NOMO-1 treated with dmso at 0.1 percent for 144 hours (cell line): Measurements from ENCODE around the gene DHX9.

Experiments
- DNase-seq: peaks from one replicate; lab custom pipeline; 2025; ENCODE audit not compliant: unreplicated experiment; lab: John Stamatoyannopoulos, UW

DHX9 gene

GRCh38 chr1:182835806-182836205, 3.3 kb upstream of the DHX9 start:
- DNase-seq: no peak

GRCh38 chr1:182841368-182841988, 2.3 kb downstream of the DHX9 start:
- DNase-seq: no peak

DNA sequence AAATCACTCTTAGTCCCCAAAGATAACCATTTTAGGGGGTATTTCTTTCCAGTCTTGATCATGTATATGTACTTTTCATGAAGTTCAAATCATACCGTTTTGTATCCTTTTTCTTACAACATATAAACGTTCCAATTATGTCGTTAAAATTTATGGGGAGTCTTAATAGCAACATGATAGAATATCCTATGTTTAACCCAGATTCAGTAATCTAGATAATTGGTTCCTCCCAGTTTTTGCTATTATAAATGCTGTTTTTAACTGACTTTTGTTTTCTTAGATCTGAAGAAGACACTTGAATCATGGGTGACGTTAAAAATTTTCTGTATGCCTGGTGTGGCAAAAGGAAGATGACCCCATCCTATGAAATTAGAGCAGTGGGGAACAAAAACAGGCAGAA, 3.1 kb downstream of the DHX9 start:
- no peak for DNase-seq

DNA sequence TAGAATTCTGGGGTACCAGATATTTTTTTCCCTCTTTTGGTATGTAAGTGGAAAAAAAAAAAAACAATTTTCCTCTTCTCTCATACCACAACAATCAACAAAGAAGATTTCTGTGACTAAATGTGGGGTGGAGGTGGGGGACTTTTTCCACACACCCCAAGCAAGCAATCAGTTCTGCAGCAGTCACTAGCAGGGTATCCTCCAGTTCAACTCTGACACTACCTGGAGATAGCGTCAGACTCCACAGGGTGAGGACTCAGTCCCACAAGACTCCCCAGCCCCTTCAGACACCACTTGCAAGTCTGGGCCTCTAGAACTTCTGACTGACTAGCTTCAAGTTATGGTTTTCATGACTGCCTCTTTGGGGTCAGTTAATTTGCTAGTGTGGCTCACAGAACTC, 6.2 kb downstream of the DHX9 start:
- no peak for DNase-seq

- DNase-seq: no peak
Observed at GRCh38 chr1:182845894-182846293, 6.7 kb downstream of the DHX9 start.

GRCh38 chr1:182847105-182847504, 8.0 kb downstream of the DHX9 start:
- DNase-seq: no peak

DNA sequence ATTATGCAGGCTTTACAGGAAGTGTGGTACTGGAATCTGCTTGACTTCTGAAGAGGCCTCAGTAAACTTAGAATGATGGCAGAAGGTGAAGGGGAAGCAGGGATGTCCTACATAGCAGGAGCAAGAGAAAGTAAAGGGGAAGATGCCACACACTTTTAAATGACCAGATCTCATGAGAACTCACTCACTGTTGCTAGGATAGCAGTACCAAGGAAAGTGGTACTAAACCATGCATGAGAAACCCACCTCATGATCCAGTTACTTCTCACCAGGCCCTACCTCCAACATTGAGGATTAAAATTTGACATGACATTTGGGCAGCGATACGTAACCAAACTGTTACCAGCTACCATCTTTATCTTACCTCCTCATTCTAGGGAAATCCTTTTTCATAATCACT, 9.6 kb downstream of the DHX9 start:
- DNase-seq: no peak

DNA sequence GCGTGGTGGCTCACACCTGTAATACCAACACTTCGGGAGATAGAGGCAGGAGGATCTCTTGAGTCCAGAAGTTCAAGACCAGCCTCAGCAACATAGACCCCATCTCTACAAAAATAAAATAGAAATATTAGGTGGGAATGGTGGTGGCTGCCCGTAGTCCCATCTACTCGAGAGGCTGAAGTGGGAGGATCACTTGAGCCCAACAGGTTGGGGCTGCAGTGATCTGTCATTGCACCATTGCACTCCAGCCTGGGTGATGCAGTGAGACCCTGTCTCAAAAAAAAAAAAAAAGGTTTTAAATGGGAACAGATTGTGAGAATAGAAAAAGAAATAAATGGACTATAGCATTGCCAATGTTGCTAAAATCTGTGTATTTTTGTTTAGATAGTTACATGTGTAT, 11.2 kb downstream of the DHX9 start:
- no peak for DNase-seq

DNA sequence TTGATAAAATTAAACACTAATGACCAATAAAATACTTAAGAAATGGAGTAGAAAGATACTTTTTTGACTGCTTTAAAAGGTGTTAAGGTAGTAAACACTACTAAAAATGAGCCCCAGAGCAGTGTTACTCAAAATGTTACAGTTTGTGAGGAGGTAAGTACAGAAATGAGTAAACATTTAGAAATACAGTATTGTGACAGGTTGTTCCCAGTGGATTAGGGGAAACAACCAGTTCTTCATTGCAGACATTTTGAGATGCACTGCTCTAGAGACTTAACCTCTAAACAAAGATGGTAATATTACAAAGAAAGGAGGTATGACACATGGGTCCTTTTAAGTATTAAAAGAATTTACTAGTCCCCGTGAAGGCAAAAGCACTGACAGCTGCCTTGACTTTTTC, 12.7 kb downstream of the DHX9 start:
- DNase-seq: no peak

DNA sequence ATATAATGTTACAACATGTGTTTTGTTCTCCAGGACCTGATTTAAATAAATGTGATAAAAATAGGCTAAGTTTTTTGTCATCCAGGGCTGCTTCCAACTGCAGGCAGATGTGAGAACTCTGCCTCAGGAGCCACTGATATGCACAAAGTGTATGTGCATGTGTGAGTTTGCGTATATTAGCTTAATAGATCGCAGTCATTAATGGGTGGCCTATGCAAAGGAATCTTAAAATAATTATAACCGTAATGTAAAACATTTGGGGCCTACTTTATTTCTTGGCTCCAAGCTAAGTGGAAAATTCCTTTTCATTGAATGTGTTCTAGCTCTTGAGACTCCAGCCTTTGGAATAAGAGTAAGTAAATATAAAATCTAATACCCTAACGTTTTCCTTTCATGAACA, 16.8 kb downstream of the DHX9 start:
- DNase-seq: no peak

- no peak for DNase-seq
Observed at GRCh38 chr1:182857212-182857611, 18.1 kb downstream of the DHX9 start.

DNA sequence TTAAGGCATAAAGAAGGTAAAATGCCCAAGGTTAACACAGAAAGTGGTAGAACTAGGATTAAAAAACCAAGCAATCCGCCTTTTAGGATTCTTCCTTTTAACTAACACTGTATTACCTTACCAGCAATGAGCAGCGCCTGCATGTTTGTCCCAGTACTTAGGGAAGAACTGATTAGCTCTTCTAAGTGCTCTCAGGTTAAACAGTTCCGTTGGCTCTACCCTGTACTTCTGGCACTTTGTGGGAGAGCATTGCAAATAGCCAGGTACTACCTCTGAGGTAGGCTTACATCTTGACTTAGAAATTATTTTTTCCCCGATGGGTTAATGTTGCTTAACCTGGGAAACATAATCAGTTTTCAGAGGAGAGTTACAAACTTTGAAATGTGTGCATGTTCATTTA, 21.5 kb downstream of the DHX9 start:
- no peak for DNase-seq

DNA sequence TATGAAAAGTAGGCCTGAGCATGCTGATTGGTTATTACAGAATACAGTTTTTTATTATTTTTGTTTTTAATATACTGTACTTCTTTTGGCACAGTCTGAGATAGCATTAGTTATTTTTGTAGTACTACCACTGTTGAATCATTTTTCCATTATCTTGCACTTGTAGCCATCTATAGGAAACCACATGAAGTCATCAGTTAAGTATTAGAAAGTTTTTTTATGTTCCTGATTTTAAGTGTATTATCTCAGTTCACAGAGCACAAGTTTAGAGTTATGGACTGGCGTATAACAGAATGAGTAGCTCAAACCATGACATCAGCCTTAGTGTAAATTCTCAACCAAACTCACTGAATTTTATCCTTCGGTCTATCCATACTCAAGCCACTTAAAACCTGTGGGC, 22.8 kb downstream of the DHX9 start:
- no peak for DNase-seq

- no peak for DNase-seq
Observed at GRCh38 chr1:182862827-182863226, 23.7 kb downstream of the DHX9 start.

- no peak for DNase-seq
Observed at GRCh38 chr1:182863940-182864339, 24.8 kb downstream of the DHX9 start.

- no peak for DNase-seq
Observed at GRCh38 chr1:182867861-182868260, 28.7 kb downstream of the DHX9 start.

DNA sequence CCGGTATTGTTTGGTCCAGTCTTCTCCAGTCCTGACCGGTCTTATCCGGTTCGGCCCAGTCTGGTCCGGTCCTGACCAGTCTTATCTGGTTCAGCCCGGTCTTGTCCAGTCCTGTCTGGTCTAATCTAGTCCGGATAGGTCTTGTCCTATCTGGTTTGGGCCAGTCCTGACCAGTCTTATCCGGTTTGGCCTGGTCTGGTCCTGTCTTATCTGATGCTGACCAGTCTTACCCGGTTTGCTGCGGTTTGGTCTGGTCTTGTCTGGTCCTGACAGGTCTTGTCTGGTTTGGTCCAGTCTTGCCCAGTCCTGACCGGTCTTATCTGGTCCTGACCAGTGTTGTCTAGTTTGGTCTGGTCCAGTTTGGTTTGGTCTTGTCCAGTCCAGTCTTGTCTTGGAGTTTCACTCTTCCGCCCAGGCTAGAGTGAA, 30.1 kb downstream of the DHX9 start:
- no peak for DNase-seq

GRCh38 chr1:182872881-182873280, 33.7 kb downstream of the DHX9 start:
- no peak for DNase-seq

GRCh38 chr1:182875889-182876288, 36.7 kb downstream of the DHX9 start:
- no peak for DNase-seq

DNA sequence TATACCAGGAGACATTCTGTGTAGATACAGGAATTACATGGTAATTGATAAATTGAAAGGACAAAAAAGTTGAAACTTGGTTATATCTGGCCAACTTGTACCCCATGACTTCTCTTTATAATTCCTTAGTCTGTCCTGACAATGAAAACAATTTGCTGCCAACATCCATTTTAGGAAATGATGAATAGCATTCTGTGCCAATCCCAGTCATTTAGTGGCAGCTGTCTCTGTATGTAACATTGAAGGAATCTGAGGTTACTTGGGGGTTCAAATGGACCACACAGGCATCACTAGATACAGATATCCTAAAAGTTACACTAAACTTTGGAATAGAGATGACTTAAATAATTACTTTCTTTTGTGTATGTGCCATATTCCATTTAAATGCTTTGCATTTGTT, 38.2 kb downstream of the DHX9 start:
- DNase-seq: no peak

DNA sequence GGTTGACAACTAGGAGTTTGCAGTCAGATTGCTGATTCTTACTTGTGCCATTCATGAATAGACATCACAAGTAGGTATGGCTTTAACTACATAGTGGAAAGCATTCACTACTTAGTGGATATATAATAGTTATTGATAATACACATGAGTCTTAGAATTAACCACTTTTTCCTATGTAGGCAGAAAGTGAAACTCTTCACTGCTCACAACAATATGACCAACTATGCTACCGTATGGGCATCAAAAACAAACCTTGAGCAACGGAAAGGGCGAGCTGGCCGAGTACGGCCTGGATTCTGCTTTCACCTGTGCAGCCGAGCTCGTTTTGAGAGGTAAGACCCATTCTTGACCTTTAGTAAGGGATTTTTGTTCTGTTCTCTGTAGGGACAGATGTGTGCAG, 38.7 kb downstream of the DHX9 start:
- no peak for DNase-seq

GRCh38 chr1:182884872-182885271, 45.7 kb downstream of the DHX9 start:
- no peak for DNase-seq

DNA sequence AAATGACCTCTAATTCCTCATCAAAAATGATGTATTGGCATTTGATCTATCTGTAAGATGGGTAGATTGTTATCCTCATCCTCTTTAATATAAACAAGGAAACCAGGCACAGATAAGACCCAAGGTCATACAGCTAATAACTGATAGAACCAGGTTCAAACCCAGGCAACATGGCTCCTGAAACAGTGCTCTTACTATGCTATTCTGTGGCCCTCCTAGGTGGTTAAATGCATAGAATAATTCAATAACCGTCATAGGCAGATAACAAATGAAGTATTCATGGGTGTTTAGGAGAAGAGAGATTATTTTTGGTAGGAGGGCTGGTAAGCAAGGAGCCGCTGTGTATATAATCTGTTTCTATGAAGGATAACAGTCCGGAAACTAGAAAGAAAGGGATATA, 46.4 kb downstream of the DHX9 start:
- no peak for DNase-seq

- no peak for DNase-seq
Observed at GRCh38 chr1:182886985-182887384, 47.8 kb downstream of the DHX9 start.
